H1 (cell line): ENCODE results near the gene LAMP1. TPM values are rescaled to one million over a fixed set of nuclear protein-coding genes. Genes with fewer than 3 reads are reported as not detected.
"Not testable (repeated sequence)": the region's sequence is repeated elsewhere in the genome, so short reads cannot be mapped to it uniquely, and the experiment has no call there.

Source experiments
- CTCF ChIA-PET: fragments of 300-600 bp; sonication (Branson Sonifier 250); formaldehyde crosslinking; loops from one replicate; lab custom pipeline; 2021; ENCODE audit not compliant: partially characterized antibody; lab: Charles Lee
- POLR2A ChIA-PET: fragments of 300-600 bp; sonication (Branson Sonifier 250); formaldehyde crosslinking; loops from one replicate; lab custom pipeline; 2021; ENCODE audit warnings: inconsistent platforms; ENCODE audit not compliant: partially characterized antibody; lab: Charles Lee
- DNase-seq, 2 experiments: peaks; one replicate each; pipeline versions ENCODE4 v3.0.0 to v3.0.0-alpha.2; 2010 to 2022; ENCODE audit warnings: low spot score in 2 of 2, low read depth in 1 of 2, mixed read lengths in 1 of 2
- FAIRE-seq: peaks from 2 replicates; lab custom pipeline; 2011; peaks lifted over from hg19 to GRCh38; lab: Jason Lieb, UNC
- H2AFZ ChIP-seq: 2 replicates; pipeline ENCODE4 v1.8.1; 2012; ENCODE audit warnings: low read length, inconsistent platforms
- H2AK5ac ChIP-seq: 2 replicates; pipeline ENCODE4 v1.6.1; 2013; ENCODE audit warnings: low read depth, low read length
- H2BK120ac ChIP-seq: replicated peaks from 2 replicates; pipeline ENCODE3; 2013; ENCODE audit warnings: low read depth, low read length, inconsistent platforms
- H2BK12ac ChIP-seq: 2 replicates; pipeline ENCODE4 v1.6.1; 2013; ENCODE audit warnings: low read depth, low read length
- H2BK15ac ChIP-seq: 2 replicates; pipeline ENCODE4 v1.6.1; 2013; ENCODE audit warnings: low read length
- H2BK20ac ChIP-seq: 2 replicates; pipeline ENCODE4 v1.6.1; 2013; ENCODE audit warnings: low read length
- H2BK5ac ChIP-seq: 2 replicates; pipeline ENCODE4 v1.6.1; 2013; ENCODE audit warnings: low read depth, low read length
- H3K14ac ChIP-seq: 2 replicates; pipeline ENCODE4 v1.6.1; 2013; ENCODE audit warnings: inconsistent platforms; ENCODE audit not compliant: insufficient read length
- H3K18ac ChIP-seq: 2 replicates; pipeline ENCODE4 v1.6.1; 2013; ENCODE audit warnings: low read length; ENCODE audit errors: extremely low read depth
- H3K23ac ChIP-seq: 2 replicates; pipeline ENCODE4 v1.6.1; 2013; ENCODE audit warnings: inconsistent platforms; ENCODE audit not compliant: insufficient read length
- H3K23me2 ChIP-seq: 2 replicates; pipeline ENCODE4 v1.6.1; 2013; ENCODE audit warnings: low read depth, low read length
- H3K27ac ChIP-seq: 2 replicates; pipeline ENCODE4 v1.6.1; 2011; ENCODE audit warnings: low read depth, low read length, inconsistent platforms
- H3K27me3 ChIP-seq, 4 experiments: replicated peaks in 1 of 4; 1 replicate in 1 of 4; 2 replicates in 3 of 4; pipeline versions ENCODE4 v1.6.1 to v1.8.1; 2011 to 2013; ENCODE audit warnings: low read length in 3 of 4, mild to moderate bottlenecking in 3 of 4, inconsistent platforms in 2 of 4, mixed read lengths in 2 of 4, moderate library complexity in 1 of 4; ENCODE audit not compliant: control insufficient read depth in 3 of 4, insufficient read depth in 3 of 4; ENCODE audit errors: extremely low read depth in 1 of 4
- H3K36me3 ChIP-seq, 4 experiments: 2 replicates each; pipeline versions ENCODE4 v1.6.1 to v1.8.1; 2011 to 2013; ENCODE audit warnings: mild to moderate bottlenecking in 4 of 4, low read length in 3 of 4, moderate library complexity in 2 of 4, control low read depth in 1 of 4, inconsistent platforms in 1 of 4; ENCODE audit not compliant: insufficient read depth in 4 of 4, control insufficient read depth in 2 of 4
- H3K4ac ChIP-seq: replicated peaks from 2 replicates; pipeline ENCODE3; 2013; ENCODE audit warnings: low read length, low read depth, mixed read lengths, inconsistent platforms; ENCODE audit not compliant: insufficient read length
- H3K4me1 ChIP-seq, 4 experiments: replicated peaks in 1 of 4; 1 replicate in 1 of 4; 2 replicates in 3 of 4; pipeline versions ENCODE4 v1.6.1 to v1.8.1; 2011 to 2013; ENCODE audit warnings: low read length in 3 of 4, inconsistent platforms in 2 of 4, mixed read lengths in 1 of 4; ENCODE audit not compliant: insufficient read depth in 4 of 4, control insufficient read depth in 3 of 4
- H3K4me2 ChIP-seq, 2 experiments: 2 replicates each; pipeline versions ENCODE4 v1.6.1 to v1.8.1; 2011 to 2013; ENCODE audit warnings: low read depth in 2 of 2, low read length in 2 of 2, control low read depth in 1 of 2, inconsistent platforms in 1 of 2, mild to moderate bottlenecking in 1 of 2; ENCODE audit not compliant: insufficient read depth in 1 of 2
- H3K4me3 ChIP-seq, 4 experiments: fragments of 200-600, 300-600 bp in 1 of 4; sonication (generic), shearing (Covaris generic), sonication (Bioruptor Twin) in 1 of 4; 2 replicates each; pipeline versions ENCODE4 v1.5.1 to v1.8.1; 2011 to 2016; ENCODE audit warnings: low read length in 4 of 4, low read depth in 3 of 4, control low read depth in 2 of 4, inconsistent platforms in 2 of 4, mild to moderate bottlenecking in 2 of 4, mixed read lengths in 1 of 4, moderate library complexity in 1 of 4; ENCODE audit not compliant: insufficient read depth in 2 of 4; ENCODE audit errors: extremely low read depth in 1 of 4
- H3K56ac ChIP-seq: replicated peaks from 2 replicates; pipeline ENCODE3; 2013; ENCODE audit warnings: low read depth, mild to moderate bottlenecking, mixed read lengths, low read length, inconsistent platforms; ENCODE audit not compliant: insufficient read length
- H3K79me1 ChIP-seq: 2 replicates; pipeline ENCODE4 v1.6.1; 2013; ENCODE audit warnings: low read depth, low read length, control low read depth
- H3K79me2 ChIP-seq, 2 experiments: 2 replicates each; pipeline versions ENCODE4 v1.6.1 to v1.8.1; 2012 to 2013; ENCODE audit warnings: low read length in 2 of 2, mild to moderate bottlenecking in 2 of 2, inconsistent platforms in 1 of 2; ENCODE audit not compliant: insufficient read depth in 2 of 2, control insufficient read depth in 1 of 2
- H3K9ac ChIP-seq, 4 experiments: replicated peaks in 1 of 4; 1 replicate in 1 of 4; 2 replicates in 3 of 4; pipeline versions ENCODE4 v1.6.1 to v1.8.1; 2011 to 2013; ENCODE audit warnings: low read depth in 3 of 4, low read length in 3 of 4, control low read depth in 2 of 4, mild to moderate bottlenecking in 2 of 4, moderate library complexity in 2 of 4, inconsistent platforms in 1 of 4; ENCODE audit errors: extremely low read depth in 1 of 4
- H3K9me3 ChIP-seq, 2 experiments: 2 replicates each; pipeline versions ENCODE4 v1.6.1 to v1.8.1; 2012 to 2013; ENCODE audit warnings: mild to moderate bottlenecking in 2 of 2, moderate library complexity in 2 of 2, control low read depth in 1 of 2, inconsistent platforms in 1 of 2, low read depth in 1 of 2, low read length in 1 of 2, mixed read lengths in 1 of 2; ENCODE audit not compliant: insufficient read depth in 2 of 2
- H4K20me1 ChIP-seq, 2 experiments: replicated peaks in 1 of 2; 2 replicates each; pipeline versions ENCODE3 to v1.8.1; 2011 to 2013; ENCODE audit warnings: inconsistent platforms in 2 of 2, low read length in 2 of 2, mild to moderate bottlenecking in 1 of 2; ENCODE audit not compliant: insufficient read depth in 2 of 2, control insufficient read depth in 1 of 2
- H4K5ac ChIP-seq: 2 replicates; pipeline ENCODE4 v1.6.1; 2013; ENCODE audit warnings: low read length, low read depth, mixed read lengths, inconsistent platforms; ENCODE audit not compliant: insufficient read length
- H4K8ac ChIP-seq: 2 replicates; pipeline ENCODE4 v1.8.0; 2013; ENCODE audit warnings: mild to moderate bottlenecking, moderate library complexity, low read length, inconsistent platforms; ENCODE audit not compliant: insufficient read depth; ENCODE audit errors: extremely low read depth
- H4K91ac ChIP-seq: replicated peaks from 2 replicates; pipeline ENCODE3; 2013; ENCODE audit warnings: low read length, mixed read lengths, inconsistent platforms; ENCODE audit not compliant: insufficient read length
- WGBS, 2 experiments: shearing (Covaris generic) in 1 of 2; methylation state at CpG; one replicate each; pipeline versions ENCODE4 v1.1.6 to v1.1.7; 2013 to 2015; ENCODE audit warnings: low lambda C conversion rate in 2 of 2, mixed read lengths in 2 of 2, inconsistent platforms in 1 of 2, low coverage in 1 of 2, missing lambda C conversion rate in 1 of 2; ENCODE audit not compliant: insufficient replicate concordance in 2 of 2, insufficient coverage in 1 of 2, insufficient read length in 1 of 2; ENCODE audit errors: extremely low coverage in 1 of 2, missing lambda C conversion rate in 1 of 2; 5-methylcytosine and 5-hydroxymethylcytosine counted together
- polyA plus RNA-seq, 7 experiments: library from polyadenylated mRNA; depleted of rRNA in 3 of 7; stranded (reverse) in 5 of 7; unstranded in 2 of 7; fragments of >200 nt in 5 of 7; fragments of 200-250 nt in 2 of 7; gene quantifications; 1 replicate in 5 of 7; 2 replicates in 1 of 7; 4 replicates in 1 of 7; pipeline versions ENCODE4 v1.2.1 to v1.2.3, GENCODE V29; 2011 to 2013; ENCODE audit warnings: missing spikeins in 2 of 7, mixed read lengths in 2 of 7
- total RNA-seq: library from RNA; stranded (reverse); fragmentation: NEBNext Ultra II Directional; extraction: Animal tissue kit (Norgen Biotek cat#: 25700); gene quantifications from 2 replicates; pipeline ENCODE4 v1.2.1, GENCODE V29; 2021

The LAMP1 gene
- total and polyA plus RNA-seq, 2 of the 8 experiments (the other 6 are each of a cell fraction or from before 2014, with no cell fraction given) = 97.6 to 140 TPM

DNA sequence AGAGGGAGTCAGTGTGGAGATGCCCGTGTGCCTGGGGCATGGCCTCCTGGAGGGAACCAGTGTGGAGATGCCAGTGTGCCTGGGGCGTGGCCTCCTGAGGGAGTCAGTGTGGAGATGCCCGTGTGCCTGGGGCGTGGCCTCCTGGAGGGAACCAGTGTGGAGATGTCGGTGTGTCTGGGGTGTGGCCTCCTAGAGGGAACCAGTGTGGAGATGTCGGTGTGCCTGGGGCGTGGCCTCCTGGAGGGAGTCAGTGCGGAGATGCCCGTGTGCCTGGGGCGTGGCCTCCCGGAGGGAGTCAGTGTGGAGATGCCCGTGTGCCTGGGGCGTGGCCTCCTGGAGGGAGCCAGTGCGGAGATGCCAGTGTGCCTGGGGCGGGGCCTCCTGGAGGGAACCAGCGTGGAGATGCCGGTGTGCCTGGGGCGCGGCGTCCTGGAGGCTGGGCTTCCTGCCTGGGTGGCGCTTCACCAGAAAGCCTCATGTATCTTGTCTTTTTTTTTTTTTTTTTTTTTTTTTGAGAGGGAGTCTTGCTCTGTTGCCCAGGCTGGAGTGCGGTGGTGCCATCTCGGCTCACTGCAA is 17.9 kb downstream of the LAMP1 start:
- H3K36me3 ChIP-seq = peaks cover 6 to 27% (median 15%) of the 10 kb centered on the region in 4 experiments
- H2AK5ac ChIP-seq, FAIRE-seq, H3K9me3 ChIP-seq, H3K18ac ChIP-seq, H4K5ac ChIP-seq, H3K4me3 ChIP-seq, H3K23ac ChIP-seq, H3K14ac ChIP-seq, H3K79me1 ChIP-seq, H3K27me3 ChIP-seq, H2BK12ac ChIP-seq, H2BK20ac ChIP-seq, H3K56ac ChIP-seq, H3K27ac ChIP-seq, H3K4me2 ChIP-seq, CTCF ChIA-PET, DNase-seq, H4K91ac ChIP-seq, H2AFZ ChIP-seq, H2BK5ac ChIP-seq, H3K9ac ChIP-seq, H2BK120ac ChIP-seq, H3K4me1 ChIP-seq, H4K8ac ChIP-seq, H3K23me2 ChIP-seq, H3K79me2 ChIP-seq, H3K4ac ChIP-seq, H2BK15ac ChIP-seq: not testable (repeated sequence)
- H4K20me1 ChIP-seq = peaks cover 6 to 18% of the 10 kb centered on the region in 2 experiments
- POLR2A ChIA-PET = interaction anchor here (1.1 kb wide), 1 partner anchor 10 kb away, joined by 4 read pairs; no protein-coding TSS in a partner anchor
- 92% methylated on average over 22 of the region's 23 CpGs; no CpG with 5 or more reads in 1 of the 2 experiments for WGBS, 2 experiments
